Progenitor cell of endocrine pancreas (in vitro differentiated cells): ENCODE measurements around the gene SLC12A2. TPM values are rescaled to one million over a fixed set of nuclear protein-coding genes. Genes with fewer than 3 reads are reported as not detected.

Source experiments
- DNase-seq: peaks from one replicate; pipeline ENCODE4 v3.0.0; 2021; ENCODE audit warnings: low spot score; ENCODE audit not compliant: unreplicated experiment
- H3K27ac Mint-ChIP-seq: 2 replicates; pipeline ENCODE4 v1.8.0; 2021; ENCODE audit warnings: mild to moderate bottlenecking, moderate library complexity, mixed read lengths
- H3K27me3 Mint-ChIP-seq: 2 replicates; pipeline ENCODE4 v1.8.0; 2021; ENCODE audit warnings: mixed read lengths
- H3K36me3 Mint-ChIP-seq: 2 replicates; pipeline ENCODE4 v1.8.0; 2022; ENCODE audit warnings: mixed read lengths; ENCODE audit not compliant: insufficient read depth
- H3K4me1 Mint-ChIP-seq: 2 replicates; pipeline ENCODE4 v1.8.0; 2021; ENCODE audit warnings: low read depth, mixed read lengths
- H3K4me3 Mint-ChIP-seq: 2 replicates; pipeline ENCODE4 v1.8.0; 2021; ENCODE audit warnings: low read depth, mild to moderate bottlenecking, moderate library complexity, mixed read lengths
- H3K9me3 Mint-ChIP-seq: 2 replicates; pipeline ENCODE4 v1.8.0; 2021; ENCODE audit warnings: low read depth, mixed read lengths
- total RNA-seq: library from RNA; stranded (reverse); gene quantifications from 2 replicates; pipeline ENCODE4 v1.2.1, GENCODE V29; 2021
- TF ChIP-seq, protein P1 (sequence below): fragments of 200-600 bp; sonication (generic); IDR thresholded peaks from one replicate; pipeline ENCODE4 v1.5.0; 2021; ENCODE audit warnings: antibody characterized with exemption, mild to moderate bottlenecking; ENCODE audit not compliant: unreplicated experiment

Gene SLC12A2
- total RNA-seq, 1 donor from 2014 or later = 51.7 TPM

DNA sequence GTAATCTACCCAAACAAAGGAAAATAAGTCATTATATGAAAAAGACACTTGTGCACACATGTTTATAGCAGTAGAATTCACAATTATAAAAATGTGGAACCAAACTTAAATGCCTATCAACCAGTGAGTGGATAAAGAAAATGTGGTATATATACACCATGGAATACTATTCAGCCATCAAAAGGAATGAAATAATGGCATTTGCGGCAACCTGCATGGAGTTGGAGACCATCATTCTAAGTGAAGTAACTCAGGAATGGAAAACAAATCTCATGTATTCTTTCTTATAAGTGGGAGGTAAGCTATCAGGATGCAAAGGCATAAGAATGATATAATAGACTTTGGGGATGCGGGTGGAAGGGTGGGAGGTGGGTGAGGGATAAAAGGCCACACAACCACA is 34.6 kb downstream of the SLC12A2 start:
- DNase-seq = no peak
- TF ChIP-seq, protein P1, sequence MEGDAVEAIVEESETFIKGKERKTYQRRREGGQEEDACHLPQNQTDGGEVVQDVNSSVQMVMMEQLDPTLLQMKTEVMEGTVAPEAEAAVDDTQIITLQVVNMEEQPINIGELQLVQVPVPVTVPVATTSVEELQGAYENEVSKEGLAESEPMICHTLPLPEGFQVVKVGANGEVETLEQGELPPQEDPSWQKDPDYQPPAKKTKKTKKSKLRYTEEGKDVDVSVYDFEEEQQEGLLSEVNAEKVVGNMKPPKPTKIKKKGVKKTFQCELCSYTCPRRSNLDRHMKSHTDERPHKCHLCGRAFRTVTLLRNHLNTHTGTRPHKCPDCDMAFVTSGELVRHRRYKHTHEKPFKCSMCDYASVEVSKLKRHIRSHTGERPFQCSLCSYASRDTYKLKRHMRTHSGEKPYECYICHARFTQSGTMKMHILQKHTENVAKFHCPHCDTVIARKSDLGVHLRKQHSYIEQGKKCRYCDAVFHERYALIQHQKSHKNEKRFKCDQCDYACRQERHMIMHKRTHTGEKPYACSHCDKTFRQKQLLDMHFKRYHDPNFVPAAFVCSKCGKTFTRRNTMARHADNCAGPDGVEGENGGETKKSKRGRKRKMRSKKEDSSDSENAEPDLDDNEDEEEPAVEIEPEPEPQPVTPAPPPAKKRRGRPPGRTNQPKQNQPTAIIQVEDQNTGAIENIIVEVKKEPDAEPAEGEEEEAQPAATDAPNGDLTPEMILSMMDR = no peak
- Mint-ChIP-seq H3K4me1 (peaks cover 2% of the 10 kb centered on the region), H3K4me3 (no peak overlapping the region), H3K27me3 (no peaks in the 10 kb centered on the region), H3K9me3 (peaks cover 18% of the 10 kb centered on the region), H3K36me3 (peaks cover 56% of the 10 kb centered on the region), H3K27ac (no peak overlapping the region)

DNA sequence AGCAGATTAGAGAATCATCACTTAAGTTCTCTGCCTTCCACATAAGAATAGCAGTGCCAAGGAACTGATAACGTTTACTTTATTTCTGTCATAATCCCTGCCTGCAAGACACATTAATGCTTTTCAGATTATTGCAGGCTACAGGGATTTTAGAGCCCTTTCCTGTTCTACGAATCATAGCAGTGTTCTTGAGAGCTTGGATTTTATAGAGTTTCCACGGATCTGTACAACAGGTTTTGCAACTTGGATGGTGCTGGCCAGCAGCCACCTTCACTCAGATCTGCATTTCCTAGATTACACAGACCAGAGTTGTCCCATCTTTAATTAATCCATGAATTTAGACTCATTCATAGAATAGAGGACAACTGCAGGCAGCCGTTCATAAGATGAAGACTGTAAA is 38.1 kb downstream of the SLC12A2 start:
- Mint-ChIP-seq H3K36me3 (peaks cover 42% of the 10 kb centered on the region), H3K4me1 (peaks cover 11% of the 10 kb centered on the region), H3K9me3 (peaks cover 15% of the 10 kb centered on the region), H3K4me3 (no peak overlapping the region), H3K27ac (peak overlapping the region; percentile 78), H3K27me3 (no peaks in the 10 kb centered on the region)
- TF ChIP-seq, protein P1 = no peak
- DNase-seq = no peak

DNA sequence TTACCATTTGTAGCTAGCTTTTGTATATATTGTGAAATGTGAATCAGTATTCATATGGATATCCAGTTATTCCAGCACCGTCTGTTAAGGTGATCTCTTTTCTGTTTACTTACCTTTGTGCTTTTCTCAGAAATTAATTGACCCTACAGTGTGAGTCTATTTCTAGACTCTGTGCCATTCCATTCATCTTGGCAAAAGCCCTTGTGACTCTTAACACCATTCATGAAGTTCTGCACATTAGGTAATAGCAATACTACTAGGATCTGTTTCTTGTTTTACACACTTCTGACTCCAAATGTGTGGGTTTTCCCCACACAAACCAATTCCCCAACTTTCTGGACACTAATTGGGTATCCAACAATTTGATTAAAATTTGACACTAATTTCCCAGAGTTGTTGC is 40.4 kb downstream of the SLC12A2 start:
- Mint-ChIP-seq H3K4me3 (no peak overlapping the region), H3K36me3 (peaks cover 20% of the 10 kb centered on the region), H3K27me3 (no peaks in the 10 kb centered on the region), H3K9me3 (peaks cover 2% of the 10 kb centered on the region), H3K27ac (no peak overlapping the region), H3K4me1 (peaks cover 11% of the 10 kb centered on the region)
- TF ChIP-seq, protein P1 = no peak
- DNase-seq = no peak

DNA sequence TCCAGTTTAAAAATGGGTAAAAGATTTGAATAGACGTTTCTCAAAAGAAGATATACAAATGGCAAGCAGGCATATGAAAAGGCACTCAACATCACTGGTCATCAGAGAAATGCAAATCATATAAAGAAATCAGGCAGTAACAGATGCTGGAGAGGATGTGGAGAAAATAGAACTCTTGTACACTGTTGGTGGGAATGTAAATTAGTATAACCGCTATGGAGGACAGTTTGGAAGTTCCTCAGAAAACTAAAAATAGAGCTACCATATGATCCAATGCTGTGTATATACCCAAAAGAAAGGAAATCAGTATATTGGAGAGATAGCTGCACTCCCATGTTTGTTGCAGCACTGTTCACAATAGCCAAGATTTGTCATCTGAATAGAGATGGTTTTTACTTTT is 42.7 kb downstream of the SLC12A2 start:
- Mint-ChIP-seq H3K27ac (no peak overlapping the region), H3K36me3 (peaks cover 21% of the 10 kb centered on the region), H3K4me1 (peaks cover 11% of the 10 kb centered on the region), H3K4me3 (no peak overlapping the region), H3K27me3 (no peaks in the 10 kb centered on the region), H3K9me3 (no peaks in the 10 kb centered on the region)
- no peak for DNase-seq
- TF ChIP-seq, protein P1 = no peak

DNA sequence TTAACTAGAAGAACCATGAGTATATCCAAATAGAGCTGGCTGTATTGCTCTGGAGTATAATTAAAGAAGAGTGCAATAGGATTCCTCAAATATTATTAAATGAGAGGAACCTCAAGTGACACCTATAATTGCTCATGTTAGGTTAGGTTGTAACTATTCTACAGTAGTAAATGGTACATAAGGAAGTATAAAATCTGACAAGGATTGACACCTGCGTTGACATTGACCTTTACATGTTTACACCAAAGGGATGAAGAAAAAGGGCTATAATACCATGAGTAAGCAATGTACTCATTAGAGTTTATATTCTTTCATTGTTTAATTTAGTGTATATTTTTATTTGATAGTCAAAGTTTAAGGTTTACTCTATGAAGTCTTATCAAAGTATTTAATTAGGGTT is 48.9 kb downstream of the SLC12A2 start:
- DNase-seq = no peak
- Mint-ChIP-seq H3K27me3 (no peaks in the 10 kb centered on the region), H3K9me3 (no peaks in the 10 kb centered on the region), H3K27ac (no peak overlapping the region), H3K4me3 (no peak overlapping the region), H3K36me3 (peaks cover 39% of the 10 kb centered on the region), H3K4me1 (no peaks in the 10 kb centered on the region)
- TF ChIP-seq, protein P1 = no peak
